DND-41 (cell line): Measurements from ENCODE around the gene FOLR3.

Source experiments
- CTCF ChIP-seq: IDR thresholded peaks from 2 replicates; pipeline ENCODE4 v1.5.1; 2012; ENCODE audit warnings: borderline replicate concordance, low read length, moderate library complexity, mild to moderate bottlenecking; ENCODE audit not compliant: poor library complexity, severe bottlenecking; ENCODE audit errors: extremely low read depth
- EZH2 ChIP-seq: IDR thresholded peaks from 3 replicates; pipeline ENCODE4 v1.6.1; 2012; ENCODE audit warnings: borderline replicate concordance, low read depth, mild to moderate bottlenecking, moderate library complexity, low read length, inconsistent platforms; ENCODE audit not compliant: severe bottlenecking

DNA sequence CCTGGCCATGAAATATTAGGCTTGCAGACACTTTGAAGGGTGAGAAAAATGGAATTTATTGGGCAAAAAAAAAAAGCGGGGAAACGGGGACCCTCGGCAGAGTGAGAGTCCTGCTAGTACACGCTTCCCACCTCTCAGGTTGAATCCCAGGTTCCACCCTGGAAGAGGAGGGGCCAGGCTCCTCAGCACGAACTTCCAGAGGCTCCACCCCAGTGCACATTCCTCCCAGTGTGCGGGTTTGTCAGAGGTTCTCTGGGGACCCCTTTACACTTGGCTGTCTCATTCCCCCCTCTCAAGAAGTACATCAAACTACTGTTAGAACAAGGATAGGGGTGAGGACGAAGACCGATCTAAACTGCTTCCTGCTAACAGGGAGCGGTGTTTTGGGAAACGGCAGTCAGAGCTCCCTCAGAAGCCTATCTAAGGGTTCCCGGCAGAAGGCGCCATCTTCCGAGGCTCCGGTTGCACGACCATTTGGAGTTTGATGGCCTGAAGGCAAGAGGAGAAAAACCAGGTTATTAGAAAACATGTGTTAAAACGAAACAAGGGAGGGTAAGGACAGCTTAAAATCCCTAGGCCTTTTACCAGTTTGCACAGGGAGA, 27.5 kb downstream of the FOLR3 start:
- TF ChIP-seq CTCF (no peak), EZH2 (no peak)
